NCI-H2171 (cell line): Measurements from ENCODE around the gene ZFHX3.

Experiments used
- DNase-seq: peaks from one replicate; lab custom pipeline; 2025; lab: John Stamatoyannopoulos, UW

ZFHX3 gene

GRCh38 chr16:72928090-72928981 lies 119.6 kb downstream of the ZFHX3 start:
- no peak for DNase-seq

DNA sequence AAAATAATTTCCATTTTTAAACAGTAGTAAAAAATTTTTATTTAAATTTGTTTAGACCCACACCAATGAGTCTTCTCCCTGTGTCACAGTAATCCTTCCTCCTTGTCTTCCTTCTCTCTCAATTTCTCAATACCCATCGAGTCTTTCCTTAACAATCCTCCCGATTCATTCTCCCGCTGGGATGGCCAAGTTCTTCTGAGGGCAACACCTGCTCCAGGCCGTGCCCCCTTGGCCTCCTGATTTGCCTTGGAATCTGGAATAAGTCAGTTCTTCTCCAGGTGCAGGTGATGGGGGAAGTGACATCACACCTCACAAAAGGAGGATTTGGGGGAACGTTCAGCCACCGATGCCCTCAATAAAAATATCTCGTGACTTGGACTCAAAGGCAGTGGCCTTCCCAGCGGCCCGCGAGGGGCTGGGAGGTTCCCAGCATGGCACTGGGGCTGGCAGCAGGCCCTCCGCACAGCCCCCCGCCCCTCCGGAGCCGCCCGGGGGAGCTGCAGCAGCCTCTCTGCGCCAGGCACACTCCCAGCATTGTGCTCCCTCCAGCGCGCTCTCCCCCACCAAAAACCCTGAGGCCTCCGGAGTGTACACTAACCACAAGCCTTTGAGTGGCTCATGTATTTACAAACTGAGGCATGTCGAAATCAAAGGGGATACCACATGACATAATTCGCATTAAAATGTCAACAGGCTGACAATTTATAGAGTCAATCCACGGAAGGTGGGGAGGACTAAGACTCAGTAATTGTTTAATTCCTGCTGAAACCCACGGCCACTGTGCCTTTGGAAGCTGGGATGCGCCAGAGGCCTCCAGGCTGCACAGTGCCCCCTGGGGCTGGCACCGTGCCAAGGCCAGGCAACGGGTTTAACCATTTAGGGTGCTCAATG lies 120.5 kb downstream of the ZFHX3 start:
- DNase-seq: no peak

GRCh38 chr16:72926177-72927070 lies 121.5 kb downstream of the ZFHX3 start:
- no peak for DNase-seq

DNA sequence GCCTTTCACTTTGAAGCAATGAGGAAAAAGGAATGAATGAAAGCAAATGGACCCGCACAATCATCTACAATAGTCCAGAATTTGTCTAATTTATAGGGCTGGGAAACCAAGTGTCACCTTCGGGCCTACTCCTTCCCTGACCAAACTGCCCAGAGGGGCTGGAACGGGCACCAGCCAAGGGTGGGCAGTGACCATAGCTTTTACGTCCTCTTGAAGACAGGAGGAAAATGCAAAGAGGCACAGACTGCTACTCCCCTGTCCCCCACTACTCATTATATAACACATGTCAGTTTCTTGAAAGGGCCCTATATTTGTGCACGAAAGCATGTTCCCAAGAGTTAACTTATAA lies 122.3 kb downstream of the ZFHX3 start:
- DNase-seq: no peak

- DNase-seq: no peak
Measured at GRCh38 chr16:72924927-72925630, 122.8 kb downstream of the ZFHX3 start.

- no peak for DNase-seq
Measured at GRCh38 chr16:72924537-72924926, 123.4 kb downstream of the ZFHX3 start.

DNA sequence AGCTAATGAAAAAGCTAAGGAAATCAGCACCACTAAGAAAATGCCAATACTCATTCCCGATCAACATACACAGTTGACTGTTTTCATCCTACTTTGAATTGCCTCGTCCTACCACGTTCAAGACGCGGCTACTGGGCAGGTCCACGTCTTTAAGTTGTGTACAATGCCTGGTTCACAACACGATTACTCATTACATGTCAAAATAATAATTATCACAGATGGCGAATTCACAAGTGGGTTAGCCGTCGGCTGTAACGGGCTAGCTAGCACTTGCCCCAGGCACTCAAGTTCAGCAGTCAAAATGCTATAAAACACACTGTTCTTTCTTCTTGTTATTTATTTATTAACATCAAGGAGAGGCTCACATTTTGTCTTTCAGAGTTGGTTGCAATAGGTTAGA lies 124.2 kb downstream of the ZFHX3 start:
- DNase-seq: peak; percentile 53

DNA sequence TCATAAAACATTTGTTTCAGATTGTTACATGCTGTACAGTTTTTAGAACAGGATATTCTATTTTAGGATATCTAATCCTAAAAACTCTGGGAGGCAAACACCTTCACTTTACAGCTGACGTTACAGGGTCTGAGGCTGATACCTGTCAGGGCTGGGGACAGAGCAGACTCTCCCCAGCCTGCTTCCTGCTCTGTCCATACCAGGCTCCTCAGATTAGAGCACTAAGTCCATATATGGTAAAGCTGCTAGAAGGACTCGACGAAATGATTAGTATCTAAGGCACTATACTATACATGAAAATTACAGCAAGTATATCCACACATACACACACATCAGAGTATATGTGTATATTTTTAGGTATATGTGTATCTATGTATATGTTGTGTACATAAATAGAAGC lies 125.2 kb downstream of the ZFHX3 start:
- no peak for DNase-seq

GRCh38 chr16:72921620-72922019 lies 126.3 kb downstream of the ZFHX3 start:
- no peak for DNase-seq

GRCh38 chr16:72921106-72921505 lies 126.8 kb downstream of the ZFHX3 start:
- no peak for DNase-seq

- no peak for DNase-seq
Measured at GRCh38 chr16:72917051-72917450, 130.9 kb downstream of the ZFHX3 start.

DNA sequence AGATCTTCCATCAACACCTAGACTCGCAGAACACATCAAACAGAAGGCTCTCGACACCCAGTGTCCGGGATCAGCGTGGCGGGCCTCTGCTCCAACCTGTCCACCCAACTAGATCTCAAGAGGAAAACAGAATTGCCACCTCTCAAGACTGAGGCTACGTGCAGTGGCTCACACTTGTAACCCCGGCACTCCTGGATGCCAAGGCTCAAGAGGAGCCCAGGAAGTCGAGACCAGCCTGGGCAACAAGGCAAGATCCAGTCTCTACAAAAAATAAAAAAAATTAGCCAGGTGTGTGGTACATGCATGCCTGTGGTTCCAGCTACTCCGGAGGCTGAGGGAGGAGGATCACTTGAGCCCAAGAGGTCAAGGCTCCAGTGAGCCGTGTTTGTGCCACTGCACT lies 132.6 kb downstream of the ZFHX3 start:
- DNase-seq: no peak

DNA sequence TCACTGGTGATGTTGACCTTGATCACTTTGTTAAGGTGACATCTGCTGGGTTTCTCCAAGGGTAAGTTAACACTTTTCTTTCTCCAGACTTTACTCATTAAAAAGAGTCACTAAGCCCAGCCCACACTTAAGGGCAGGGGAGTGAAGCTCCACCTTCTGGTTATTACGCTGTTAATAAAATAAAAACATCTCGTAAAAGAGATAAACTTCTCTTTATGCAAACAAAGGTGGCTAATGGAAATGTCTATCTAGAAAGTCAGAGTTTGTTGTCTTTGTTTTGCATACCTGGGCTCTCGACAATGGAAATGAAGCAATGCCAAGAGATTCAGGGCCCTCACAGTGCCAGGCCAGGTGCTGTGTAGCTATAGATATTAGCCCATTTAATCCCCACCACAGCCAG lies 134.4 kb downstream of the ZFHX3 start:
- DNase-seq: no peak

DNA sequence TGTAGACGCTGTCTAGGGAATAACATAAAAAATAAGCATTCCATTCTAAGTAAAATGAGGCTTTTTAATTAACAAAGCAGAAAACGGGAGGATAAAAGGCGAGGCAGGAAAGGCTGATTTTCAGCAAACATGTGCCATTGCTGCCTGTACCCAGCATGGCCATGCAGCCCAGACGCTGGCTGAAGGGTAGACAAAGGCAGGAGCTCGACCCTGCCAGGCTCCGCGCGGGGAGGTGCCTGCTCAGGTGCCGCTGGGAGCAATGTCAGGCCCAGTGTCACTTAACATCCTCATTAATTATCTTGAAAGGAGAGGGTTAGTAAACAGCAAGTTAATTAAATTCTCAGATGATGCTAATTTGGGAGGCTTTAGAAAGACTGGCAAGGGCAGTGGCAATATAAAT lies 136.0 kb downstream of the ZFHX3 start:
- DNase-seq: no peak

GRCh38 chr16:72910875-72911274 lies 137.1 kb downstream of the ZFHX3 start:
- no peak for DNase-seq

DNA sequence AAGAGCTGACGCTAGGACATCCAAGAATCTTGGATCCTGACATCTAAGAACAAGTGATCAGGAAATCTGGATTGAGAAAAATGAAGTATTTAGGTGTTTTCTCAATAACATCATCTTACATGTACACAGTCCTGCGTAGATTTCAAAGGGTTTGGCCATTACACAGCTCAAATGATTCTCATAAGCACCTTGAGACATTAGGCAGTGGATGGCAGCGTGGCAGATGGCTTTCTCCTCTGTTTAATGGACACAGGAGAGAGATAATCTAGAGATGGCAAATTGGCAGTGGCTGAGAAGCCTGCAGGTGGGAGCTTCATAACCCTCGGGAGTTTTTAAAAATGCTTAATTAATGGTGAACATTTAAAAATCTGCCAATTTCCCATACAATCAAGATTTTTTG lies 137.5 kb downstream of the ZFHX3 start:
- no peak for DNase-seq

GRCh38 chr16:72909196-72909595 lies 138.7 kb downstream of the ZFHX3 start:
- DNase-seq: no peak

DNA sequence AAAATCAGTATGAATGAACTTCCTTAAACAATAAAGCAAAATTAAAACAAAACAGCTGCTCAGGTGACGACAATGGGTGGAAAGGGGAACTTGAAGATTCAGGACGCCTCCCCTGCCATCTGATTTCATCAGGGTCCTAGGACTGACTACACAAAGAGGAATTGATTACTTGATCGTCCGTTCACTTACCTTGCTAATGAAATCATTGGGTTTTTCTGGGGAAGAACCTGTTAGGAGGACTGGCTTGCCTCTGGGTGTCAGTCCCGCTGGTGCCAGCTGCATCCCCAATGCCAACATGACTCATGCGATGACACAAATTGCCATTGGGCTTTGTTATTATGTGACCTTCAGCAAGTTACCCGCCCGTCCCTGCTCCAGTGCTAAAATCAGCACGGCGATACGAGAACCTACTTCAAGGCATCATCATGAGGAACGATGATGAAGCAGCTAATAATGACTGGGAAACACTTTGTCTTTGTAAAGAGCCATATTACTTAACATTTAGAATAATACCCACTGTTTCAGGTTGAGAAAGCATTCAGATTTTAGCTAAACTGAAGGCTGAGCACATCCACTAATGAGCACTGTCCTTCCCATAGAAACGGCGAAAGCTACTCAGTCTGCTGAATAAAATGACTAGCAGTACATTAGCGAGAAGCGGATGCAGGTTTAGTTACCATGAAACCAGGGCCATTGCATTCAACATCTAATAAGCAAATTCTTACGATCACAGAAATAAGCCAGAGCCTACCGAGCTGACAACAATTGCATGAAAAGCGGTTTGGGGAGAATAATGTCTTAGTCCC lies 139.4 kb downstream of the ZFHX3 start:
- DNase-seq: no peak

DNA sequence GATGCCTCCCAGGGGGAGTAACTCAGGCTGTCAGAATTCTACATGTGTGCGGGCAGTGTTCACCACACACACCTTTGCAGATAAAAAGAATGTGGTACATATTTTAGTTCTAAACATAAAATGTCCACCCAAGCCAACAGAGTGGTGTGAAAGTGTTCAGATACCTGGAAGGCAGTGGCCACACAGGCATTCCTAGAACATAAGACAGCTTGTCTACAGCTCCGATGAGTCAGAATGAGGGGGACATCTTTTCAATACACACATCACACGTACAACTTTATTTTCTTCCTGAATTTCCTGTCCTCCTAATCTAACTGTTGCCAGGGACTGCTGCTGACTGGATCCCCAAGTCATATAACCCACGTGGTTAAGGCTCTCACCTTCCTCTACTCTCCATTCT lies 142.3 kb downstream of the ZFHX3 start:
- DNase-seq: no peak

DNA sequence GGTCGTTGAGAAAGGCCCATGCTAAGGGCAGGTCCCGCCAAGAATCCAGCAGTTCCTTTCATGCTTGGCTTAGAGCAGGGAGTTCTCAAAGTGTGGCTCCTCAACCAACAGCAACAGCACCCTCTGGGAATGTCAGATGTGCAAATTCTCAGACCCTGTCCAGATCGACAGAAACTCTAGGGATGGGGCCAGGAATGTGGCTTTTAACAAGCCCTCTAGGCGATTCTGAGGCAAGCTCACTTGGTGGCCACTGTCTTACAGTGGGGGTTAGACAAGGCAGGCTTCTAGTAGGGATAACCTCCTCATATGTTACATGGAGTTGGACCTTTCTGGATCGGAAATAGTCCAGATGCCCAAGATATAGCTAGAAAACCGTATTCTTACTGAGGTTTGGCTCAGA lies 144.8 kb downstream of the ZFHX3 start:
- DNase-seq: no peak

DNA sequence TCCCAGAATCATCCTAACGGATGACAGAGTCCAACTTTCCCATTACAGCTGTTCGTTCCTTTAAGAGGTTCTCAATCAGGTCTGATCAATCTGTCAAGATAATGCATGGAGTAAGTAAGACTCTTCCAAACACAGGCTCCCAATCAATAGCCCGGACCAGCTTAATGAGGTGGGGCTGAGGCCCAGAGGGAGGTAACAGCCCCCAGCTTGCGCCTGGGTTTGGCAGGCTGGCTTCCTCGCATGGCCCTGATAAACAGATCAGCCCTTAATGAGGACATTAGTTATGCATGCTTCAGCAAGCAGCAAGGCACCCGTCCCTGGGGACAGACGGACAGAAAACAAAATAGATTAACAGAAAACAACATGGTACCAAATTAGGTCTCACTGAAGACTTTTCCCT lies 145.7 kb downstream of the ZFHX3 start:
- no peak for DNase-seq
